ENCODE data around the gene CAMTA1.

The CAMTA1 gene

GRCh38 chr1:7384679-7385078 lies 599.4 kb downstream of the CAMTA1 start (continued):
- no peak for TF ChIP-seq PATZ1 (CRISPR knock-in tag; IDR thresholded peaks at IDR 0.05; ENCODE audit: borderline replicate concordance)
- no peak for TF ChIP-seq ZNF565 (CRISPR knock-in tag; conservative IDR thresholded peaks at IDR 0.05; ENCODE audit: low read depth)
- no peak for TF ChIP-seq CSDC2 (CRISPR knock-in tag; IDR thresholded peaks at IDR 0.05)

- TF ChIP-seq ZC3H10 (CRISPR knock-in tag; IDR thresholded peaks at IDR 0.05), result no peak
- no peak for TF ChIP-seq ZNF565 (CRISPR knock-in tag; conservative IDR thresholded peaks at IDR 0.05; ENCODE audit: low read depth)
- no peak for ATAC-seq
These were observed 600.4 kb downstream of the CAMTA1 start for GRCh38 chr1:7385471-7386225.

GRCh38 chr1:7386226-7387052 lies 601.2 kb downstream of the CAMTA1 start:
- TF ChIP-seq BACH2 (CRISPR knock-in tag; IDR thresholded peaks at IDR 0.05; ENCODE audit: borderline replicate concordance) (no peak), PATZ1 (CRISPR knock-in tag; IDR thresholded peaks at IDR 0.05; ENCODE audit: borderline replicate concordance) (no peak), ZFP30 (CRISPR knock-in tag; IDR thresholded peaks at IDR 0.05) (no peak), ZC3H10 (CRISPR knock-in tag; IDR thresholded peaks at IDR 0.05) (no peak), ISL1 (CRISPR knock-in tag; IDR thresholded peaks at IDR 0.05) (no peak), GLIS3 (CRISPR knock-in tag; IDR thresholded peaks at IDR 0.05) (no peak), CSDC2 (CRISPR knock-in tag; IDR thresholded peaks at IDR 0.05) (no peak), ZFP3 (CRISPR knock-in tag; IDR thresholded peaks at IDR 0.05) (no peak), ARNTL (CRISPR knock-in tag; IDR thresholded peaks at IDR 0.05; ENCODE audit: borderline replicate concordance, low read depth) (no peak), TCF4 (CRISPR knock-in tag; IDR thresholded peaks at IDR 0.05; ENCODE audit: borderline replicate concordance) (no peak), RARB (CRISPR knock-in tag; IDR thresholded peaks at IDR 0.05) (no peak), ZNF565 (CRISPR knock-in tag; conservative IDR thresholded peaks at IDR 0.05; ENCODE audit: low read depth) (no peak), PPARA (CRISPR knock-in tag; IDR thresholded peaks at IDR 0.05; ENCODE audit: borderline replicate concordance) (no peak), ZNF70 (CRISPR knock-in tag; IDR thresholded peaks at IDR 0.05) (no peak)
- TF ChIP-seq, protein P1, sequence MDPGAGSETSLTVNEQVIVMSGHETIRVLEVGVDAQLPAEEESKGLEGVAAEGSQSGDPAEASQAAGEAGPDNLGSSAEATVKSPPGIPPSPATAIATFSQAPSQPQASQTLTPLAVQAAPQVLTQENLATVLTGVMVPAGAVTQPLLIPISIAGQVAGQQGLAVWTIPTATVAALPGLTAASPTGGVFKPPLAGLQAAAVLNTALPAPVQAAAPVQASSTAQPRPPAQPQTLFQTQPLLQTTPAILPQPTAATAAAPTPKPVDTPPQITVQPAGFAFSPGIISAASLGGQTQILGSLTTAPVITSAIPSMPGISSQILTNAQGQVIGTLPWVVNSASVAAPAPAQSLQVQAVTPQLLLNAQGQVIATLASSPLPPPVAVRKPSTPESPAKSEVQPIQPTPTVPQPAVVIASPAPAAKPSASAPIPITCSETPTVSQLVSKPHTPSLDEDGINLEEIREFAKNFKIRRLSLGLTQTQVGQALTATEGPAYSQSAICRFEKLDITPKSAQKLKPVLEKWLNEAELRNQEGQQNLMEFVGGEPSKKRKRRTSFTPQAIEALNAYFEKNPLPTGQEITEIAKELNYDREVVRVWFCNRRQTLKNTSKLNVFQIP (CRISPR knock-in tag; IDR thresholded peaks at IDR 0.05; ENCODE audit: borderline replicate concordance, low read depth), result no peak
- TF ChIP-seq, protein P2, sequence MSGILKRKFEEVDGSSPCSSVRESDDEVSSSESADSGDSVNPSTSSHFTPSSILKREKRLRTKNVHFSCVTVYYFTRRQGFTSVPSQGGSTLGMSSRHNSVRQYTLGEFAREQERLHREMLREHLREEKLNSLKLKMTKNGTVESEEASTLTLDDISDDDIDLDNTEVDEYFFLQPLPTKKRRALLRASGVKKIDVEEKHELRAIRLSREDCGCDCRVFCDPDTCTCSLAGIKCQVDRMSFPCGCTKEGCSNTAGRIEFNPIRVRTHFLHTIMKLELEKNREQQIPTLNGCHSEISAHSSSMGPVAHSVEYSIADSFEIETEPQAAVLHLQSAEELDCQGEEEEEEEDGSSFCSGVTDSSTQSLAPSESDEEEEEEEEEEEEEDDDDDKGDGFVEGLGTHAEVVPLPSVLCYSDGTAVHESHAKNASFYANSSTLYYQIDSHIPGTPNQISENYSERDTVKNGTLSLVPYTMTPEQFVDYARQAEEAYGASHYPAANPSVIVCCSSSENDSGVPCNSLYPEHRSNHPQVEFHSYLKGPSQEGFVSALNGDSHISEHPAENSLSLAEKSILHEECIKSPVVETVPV (CRISPR knock-in tag; IDR thresholded peaks at IDR 0.05), result no peak
- no peak for ATAC-seq

DNA sequence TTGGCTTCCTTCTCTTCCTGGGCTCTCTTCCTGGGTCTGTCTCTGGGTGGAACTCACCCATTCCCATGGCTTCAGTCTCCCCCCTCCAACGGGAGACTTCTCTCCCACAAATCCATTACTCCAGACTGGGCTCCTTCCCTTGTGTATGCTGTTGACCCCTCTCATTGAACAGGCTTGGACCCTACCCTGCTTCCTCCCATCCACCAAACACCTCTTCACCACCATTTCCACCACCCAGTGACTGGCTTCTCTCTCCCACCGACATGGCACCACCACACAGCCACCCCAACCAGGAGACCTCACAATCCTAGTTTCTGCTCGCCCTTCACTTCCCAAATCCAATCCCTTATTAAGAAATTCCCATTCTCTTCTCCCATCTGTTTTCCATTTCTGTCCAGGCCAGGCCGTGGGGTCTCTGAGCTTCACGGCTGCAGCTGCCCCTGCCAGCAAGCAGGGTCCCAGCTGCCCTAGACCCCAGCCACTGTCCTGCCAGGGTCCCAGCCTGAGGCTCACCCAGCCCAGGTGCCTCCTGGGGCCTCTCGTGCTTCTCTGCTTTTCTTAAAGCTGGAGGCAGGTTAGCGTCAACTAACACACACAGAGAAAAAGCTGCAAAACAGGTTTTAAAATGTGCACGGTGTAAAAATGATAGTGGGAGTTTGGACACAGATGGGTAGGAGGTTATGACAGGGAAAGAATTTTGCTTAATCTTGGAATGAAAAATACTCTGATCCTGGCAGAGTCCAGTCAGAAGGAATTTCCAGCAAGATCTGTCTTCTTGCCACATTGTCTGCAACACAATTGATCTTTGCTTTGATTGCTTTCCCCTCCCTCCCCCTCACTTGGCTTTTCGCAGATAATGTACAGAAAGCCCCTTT lies 602.0 kb downstream of the CAMTA1 start:
- ATAC-seq, result no peak
- TF ChIP-seq ZNF8 (CRISPR knock-in tag; IDR thresholded peaks at IDR 0.05) (no peak), ESRRG (CRISPR knock-in tag; IDR thresholded peaks at IDR 0.05) (no peak), BACH2 (CRISPR knock-in tag; IDR thresholded peaks at IDR 0.05; ENCODE audit: borderline replicate concordance) (no peak), ZNF565 (CRISPR knock-in tag; conservative IDR thresholded peaks at IDR 0.05; ENCODE audit: low read depth) (no peak), TOX (CRISPR knock-in tag; IDR thresholded peaks at IDR 0.05; ENCODE audit: borderline replicate concordance) (no peak), ZFP30 (CRISPR knock-in tag; IDR thresholded peaks at IDR 0.05) (no peak), ARNTL (CRISPR knock-in tag; IDR thresholded peaks at IDR 0.05; ENCODE audit: borderline replicate concordance, low read depth) (no peak), OSR1 (CRISPR knock-in tag; IDR thresholded peaks at IDR 0.05) (no peak), ZC3H10 (CRISPR knock-in tag; IDR thresholded peaks at IDR 0.05) (no peak), RARB (CRISPR knock-in tag; IDR thresholded peaks at IDR 0.05) (no peak), CSDC2 (CRISPR knock-in tag; IDR thresholded peaks at IDR 0.05) (no peak), GLIS3 (CRISPR knock-in tag; IDR thresholded peaks at IDR 0.05) (no peak), ZNF70 (CRISPR knock-in tag; IDR thresholded peaks at IDR 0.05) (no peak), SNAI2 (CRISPR knock-in tag; IDR thresholded peaks at IDR 0.05) (no peak), PATZ1 (CRISPR knock-in tag; IDR thresholded peaks at IDR 0.05; ENCODE audit: borderline replicate concordance) (no peak), ISL1 (CRISPR knock-in tag; IDR thresholded peaks at IDR 0.05) (no peak), ZFP3 (CRISPR knock-in tag; IDR thresholded peaks at IDR 0.05) (no peak)
- TF ChIP-seq, protein P2 (CRISPR knock-in tag; IDR thresholded peaks at IDR 0.05), result no peak
